Stimulated activated CD8-positive, alpha-beta memory T cell treated with anti-CD3 and anti-CD28 coated beads, Interleukin-2, amount 100 ng/mL, for 1 hour (primary cell): ENCODE measurements around the gene NTN1.
A peak's percentile ranks its signal among the peaks of the same experiment; 100 is the strongest.
"Not testable (repeated sequence)": the region's sequence is repeated elsewhere in the genome, so short reads cannot be mapped to it uniquely, and the experiment has no call there.

Experiments used
- DNase-seq, 2 donors: peaks; one replicate each; pipeline ENCODE4 v3.0.0-alpha.2; 2020; ENCODE audit warnings: low read depth in 2 of 2

The NTN1 gene

DNA sequence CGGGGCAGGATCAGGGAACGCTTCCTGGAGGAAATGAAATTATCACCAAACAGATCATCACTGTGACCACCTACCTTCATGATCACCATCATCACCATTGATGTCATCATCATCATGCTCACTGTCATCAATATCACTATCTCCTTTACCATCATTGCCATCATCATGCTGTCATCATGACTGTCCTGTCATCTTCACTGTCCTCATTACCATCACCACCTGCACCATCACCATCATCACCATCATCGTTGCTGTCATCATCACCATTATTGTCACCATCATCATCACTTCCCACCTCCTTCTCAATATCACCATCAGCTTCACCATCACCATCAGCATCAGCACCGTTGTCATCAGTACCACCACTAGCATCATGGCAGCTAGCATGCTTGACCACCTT lies 65.3 kb downstream of the NTN1 start:
- DNase-seq: no peak

GRCh38 chr17:9087921-9088320 lies 66.6 kb downstream of the NTN1 start:
- no peak for DNase-seq

DNA sequence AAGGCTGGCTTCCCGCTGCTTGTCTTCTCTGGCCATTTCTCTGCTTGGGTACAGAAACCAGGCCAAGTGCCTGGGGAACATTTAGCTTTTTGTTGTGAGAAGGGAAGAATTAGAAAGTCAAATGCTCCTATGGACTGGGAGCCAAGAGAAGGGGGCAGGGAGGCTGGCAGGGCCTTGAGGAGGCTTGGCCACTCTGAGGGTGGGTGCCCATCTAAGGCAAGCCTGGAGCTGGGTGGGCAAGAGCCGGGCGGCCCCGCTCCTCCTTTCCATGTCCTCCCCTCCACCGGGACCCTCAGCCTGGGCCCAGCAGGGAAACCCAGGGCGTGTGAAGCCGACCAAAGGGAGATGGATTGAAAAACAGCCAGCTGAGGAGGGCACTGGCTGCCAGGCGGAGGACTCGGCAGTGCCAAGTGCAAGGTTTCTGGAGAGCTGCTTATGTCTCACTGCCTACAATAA lies 69.4 kb downstream of the NTN1 start:
- no peak for DNase-seq

DNA sequence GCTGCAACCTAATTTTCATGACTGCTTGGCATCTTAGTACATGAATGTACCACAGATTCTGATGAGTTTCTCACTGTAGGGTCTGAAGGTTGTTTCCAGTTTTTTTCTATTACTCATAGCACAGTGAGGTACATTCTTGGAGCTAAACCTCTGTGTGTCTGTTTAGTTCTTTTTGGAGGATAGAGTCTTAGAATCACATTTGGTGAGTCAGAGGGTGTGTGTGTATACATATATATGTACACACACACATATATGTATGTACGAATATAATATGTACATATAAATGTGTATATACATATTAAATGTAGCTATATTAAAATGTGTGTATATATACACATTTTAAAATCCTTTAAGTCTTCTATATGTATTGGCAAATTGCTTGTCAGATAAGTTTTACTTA lies 72.9 kb downstream of the NTN1 start:
- DNase-seq: no peak

DNA sequence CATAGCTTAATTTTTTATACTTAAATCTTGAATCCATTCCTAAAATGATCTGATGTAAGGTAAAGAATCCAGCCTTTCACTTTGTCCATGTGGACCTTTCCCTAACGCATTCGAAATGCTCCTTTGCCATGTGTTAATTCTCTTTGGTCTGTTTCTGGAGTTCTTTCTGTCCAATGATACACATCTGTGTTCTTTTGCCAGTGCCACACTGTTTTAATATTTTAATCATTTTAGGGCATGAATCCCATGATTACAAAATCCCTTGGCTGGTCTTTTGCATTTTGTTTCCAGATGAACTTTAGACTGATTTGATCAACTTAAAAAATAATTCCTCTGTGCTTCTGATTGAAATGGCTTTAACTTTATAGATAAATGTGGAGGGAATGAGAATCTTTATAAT lies 74.1 kb downstream of the NTN1 start:
- DNase-seq: no peak

DNA sequence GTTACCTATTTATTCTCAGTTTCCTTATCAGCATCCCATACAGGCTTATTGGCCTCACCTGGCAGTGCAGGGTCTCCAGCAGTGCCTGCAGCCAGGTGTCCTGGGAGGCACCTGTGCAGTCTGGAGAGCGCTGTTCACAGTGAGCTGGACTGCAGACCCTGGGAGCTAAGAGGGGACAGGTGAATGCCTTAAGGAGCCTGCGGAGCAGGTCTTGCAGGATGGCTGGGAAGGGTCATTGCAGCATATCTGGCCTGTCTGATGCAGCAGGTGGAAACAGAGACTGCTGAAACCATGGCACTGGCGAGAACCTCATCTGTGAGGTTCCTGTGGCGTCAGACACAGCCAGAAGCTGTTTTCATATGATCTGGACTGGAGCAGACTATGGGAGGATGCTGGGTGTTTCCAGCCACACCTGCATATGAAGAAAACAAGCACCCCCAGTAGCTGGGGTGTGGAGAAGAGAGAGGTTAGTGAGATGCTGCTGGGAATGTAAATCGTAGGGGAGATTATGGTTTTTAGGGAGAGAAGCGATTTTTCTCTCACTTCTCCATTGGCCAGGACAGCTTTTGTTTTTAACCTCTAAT lies 77.0 kb downstream of the NTN1 start:
- DNase-seq: no peak

DNA sequence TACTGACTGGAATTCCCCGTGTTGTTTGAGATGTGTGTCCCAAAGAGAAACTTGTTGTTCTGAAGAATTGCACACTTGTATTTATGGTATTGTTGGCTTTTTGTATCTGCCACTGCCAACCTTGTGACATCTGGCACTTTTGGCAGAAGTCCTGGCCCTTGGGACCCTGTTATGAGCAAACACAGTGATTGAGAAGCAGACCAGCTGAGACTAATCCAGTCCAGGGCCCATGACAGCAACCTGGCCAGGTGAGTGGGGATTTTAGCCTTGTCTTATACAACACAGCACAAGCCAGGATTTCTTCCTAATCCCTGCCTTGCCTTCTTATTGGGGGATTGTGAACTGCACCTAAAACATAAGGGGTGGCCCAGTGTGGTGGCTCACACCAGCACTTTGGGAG lies 80.0 kb downstream of the NTN1 start:
- DNase-seq: no peak

DNA sequence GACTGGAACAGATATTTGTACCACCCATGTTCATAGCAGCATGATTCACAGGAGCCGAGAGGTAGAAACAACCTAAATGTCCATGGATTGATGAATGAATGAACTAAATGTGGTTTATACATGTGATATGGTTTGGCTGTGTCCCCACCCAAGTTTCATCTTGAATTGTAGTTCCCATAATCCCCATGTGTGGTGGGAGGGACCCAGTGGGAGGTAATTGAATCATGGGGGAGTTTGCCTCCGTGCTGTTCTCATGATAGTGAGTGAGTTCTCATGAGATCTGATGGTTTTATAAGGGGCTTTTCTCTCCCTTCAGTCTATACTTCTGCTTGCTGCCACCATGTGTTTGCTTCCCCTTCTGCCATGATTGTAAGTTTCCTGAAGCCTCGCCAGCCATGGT lies 81.9 kb downstream of the NTN1 start:
- DNase-seq: not testable (repeated sequence)

DNA sequence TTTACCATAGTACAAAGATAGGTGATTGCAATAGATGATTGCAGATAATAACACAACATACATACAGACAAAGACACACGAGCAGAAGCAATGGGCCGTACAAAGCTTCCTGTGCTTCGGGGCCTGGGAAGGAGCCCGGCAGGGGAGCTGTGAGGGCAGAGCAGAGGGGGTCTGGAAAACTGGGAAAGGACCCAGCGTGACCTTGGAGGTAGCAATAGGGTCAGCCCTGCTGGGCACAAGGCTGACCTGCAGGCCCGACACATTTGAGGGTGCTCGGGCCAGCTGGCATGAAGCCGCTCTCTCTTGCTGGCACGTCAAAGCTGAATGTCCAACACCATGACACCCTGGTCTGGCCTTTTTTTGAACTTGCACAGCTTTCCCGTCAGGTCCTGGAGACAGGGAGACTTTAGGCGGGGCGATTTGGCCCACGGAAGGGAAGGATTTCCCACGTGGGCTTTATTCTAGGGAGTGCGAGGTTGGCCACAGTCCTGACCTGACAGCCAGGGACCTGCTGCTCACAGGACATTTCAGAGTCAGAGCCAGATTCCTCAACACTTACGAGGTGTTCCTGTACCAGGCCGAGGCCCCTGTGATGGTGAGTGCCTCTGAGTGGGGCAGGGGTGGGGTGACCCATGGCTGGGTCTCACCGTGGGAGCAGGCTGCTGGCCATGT lies 83.2 kb downstream of the NTN1 start:
- DNase-seq: no peak

DNA sequence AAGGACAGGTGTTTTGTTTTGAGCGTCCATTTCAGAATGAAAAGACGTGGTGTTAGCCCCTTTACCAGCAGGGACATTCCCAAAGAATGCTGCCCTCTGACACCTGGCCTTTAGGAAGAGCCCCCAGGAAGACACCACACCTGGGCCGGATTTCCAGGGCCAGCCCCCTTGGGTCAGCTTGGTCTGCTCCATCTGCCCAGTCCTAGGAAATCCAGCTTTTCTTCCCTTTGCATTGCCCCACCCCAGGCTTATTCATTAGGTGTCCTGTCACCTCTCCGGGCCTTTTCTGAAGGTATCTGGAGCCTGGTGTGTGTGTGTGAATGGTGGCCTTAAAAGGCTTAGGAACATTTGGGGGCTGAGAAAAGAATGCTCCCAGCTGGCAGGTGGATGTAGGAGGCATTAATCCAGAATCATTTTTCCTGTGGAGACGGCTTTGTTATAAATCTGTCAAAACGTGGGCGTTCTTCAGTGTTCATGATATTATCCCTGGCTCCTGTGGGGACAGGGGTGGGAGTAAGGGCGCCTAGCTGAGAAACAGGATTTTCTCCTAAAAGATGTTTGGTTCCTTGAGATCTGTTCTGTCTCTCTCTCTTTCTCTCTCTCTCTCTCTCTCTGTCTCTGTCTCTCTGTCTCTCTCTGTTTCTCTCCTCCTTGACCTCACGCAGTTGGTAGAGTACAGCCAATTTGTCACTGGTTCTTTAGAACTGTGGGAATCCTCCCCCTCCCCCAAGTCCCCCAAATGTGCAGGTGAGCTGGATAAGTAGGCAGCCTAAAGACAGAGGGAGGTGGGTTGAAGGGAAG lies 84.0 kb downstream of the NTN1 start:
- no peak for DNase-seq

GRCh38 chr17:9106278-9106677 lies 85.0 kb downstream of the NTN1 start:
- DNase-seq: not testable (repeated sequence)

DNA sequence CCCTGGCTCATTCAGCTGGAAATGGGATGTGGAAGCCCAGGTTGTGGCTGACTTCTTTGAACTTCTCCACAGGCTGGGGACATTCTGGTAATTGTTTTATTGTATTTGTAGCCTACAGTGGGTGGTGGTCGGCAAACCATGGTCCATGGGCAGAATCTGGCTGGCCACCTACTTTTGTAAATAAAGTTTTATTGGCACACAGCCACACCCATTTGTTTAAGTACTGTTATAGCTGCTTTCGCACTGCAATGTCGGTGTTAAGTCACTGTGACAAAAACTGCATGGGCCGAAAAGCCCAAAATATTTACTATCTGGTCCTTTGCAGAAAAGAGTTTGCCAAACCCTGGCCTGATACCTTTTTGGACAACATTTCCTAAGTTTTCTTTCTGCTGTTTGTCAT lies 86.2 kb downstream of the NTN1 start:
- no peak for DNase-seq

DNA sequence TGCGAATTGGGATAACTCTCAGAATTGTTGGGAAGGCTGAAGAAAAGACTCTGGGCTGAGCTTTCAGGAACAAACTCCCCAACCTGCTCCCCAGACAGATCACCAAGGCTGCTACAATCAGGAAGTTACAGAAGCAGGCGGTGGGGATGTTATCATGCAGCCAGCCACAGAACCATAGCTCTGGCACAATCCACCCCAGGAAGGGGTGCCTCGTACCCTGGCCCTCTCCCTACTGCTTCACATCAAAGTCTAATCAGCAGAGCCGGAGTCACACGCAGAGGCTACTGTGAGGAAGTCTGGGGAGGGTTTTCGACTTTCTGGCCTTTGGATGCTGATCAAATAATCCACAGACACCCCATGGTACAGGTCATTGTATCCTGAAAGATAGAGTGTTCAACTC lies 86.8 kb downstream of the NTN1 start:
- no peak for DNase-seq

GRCh38 chr17:9109933-9110332 lies 88.6 kb downstream of the NTN1 start:
- no peak for DNase-seq

DNA sequence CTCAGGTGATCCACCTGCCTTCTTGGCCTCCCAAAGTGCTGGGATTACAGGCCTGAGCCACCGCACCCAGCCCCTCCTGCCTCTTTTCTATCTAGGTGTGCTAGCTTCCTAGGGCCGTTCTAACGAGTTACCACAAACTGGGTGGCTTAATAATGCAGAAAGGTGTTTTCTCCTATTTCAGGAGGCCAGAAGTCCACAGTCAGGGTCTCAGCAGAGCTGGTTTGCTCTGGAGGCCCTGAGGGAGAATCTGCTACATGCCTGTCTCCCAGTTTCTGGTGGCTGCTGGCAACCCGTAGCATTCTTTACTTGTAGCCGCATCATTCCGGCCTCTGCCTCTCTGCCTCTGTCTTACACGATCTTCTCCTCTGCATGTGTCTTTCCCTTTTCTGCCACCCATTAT lies 89.2 kb downstream of the NTN1 start:
- no peak for DNase-seq

GRCh38 chr17:9115214-9116191 lies 94.2 kb downstream of the NTN1 start:
- DNase-seq: peak; percentile 25 to 31

DNA sequence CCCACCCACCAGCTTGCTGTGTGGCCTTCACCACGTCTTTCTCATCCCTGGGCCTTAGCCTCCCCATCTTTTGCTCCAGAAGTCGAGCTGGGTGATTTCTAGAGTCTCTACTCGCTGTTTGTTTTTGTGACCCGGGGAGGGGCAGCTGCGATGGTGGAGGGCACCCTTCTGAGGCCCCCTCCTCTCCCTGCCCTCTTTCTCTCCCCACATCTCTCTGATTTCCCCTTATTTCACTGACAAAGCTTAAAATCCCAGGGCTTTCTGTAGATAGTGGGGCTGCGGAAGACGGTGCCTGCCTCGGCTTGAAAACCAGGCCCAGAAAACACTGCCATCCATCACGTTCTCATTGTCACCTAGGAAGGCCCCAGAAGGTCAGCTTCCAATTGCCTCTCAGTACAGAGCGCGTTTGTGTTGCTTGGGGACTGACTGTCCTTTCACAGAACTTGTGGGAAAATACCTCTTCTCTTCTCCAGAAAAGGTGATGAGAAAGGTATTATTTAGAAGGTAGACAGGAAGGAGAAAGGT lies 95.1 kb downstream of the NTN1 start:
- DNase-seq: no peak

GRCh38 chr17:9116861-9117568 lies 95.7 kb downstream of the NTN1 start:
- no peak for DNase-seq

DNA sequence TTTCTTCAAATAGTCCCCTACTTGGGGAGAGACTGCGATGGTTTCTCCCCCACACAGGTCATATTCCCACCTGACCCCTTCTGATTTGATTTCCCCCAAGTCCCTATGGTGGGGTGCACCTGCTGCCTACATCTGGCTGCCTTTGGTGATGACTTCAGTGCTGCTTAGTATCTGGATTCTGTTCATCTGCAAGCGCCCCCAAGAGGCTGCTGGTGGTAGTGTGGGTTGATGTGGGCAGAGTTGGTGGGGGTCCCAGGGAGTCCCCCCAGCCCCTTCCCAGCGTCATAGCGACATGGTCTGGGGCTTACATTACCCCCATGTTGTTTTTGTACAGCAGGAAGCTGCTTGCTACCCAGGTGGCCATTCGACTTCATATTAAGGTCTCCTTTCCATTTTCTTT lies 99.2 kb downstream of the NTN1 start:
- no peak for DNase-seq

GRCh38 chr17:9121186-9121820 lies 100.0 kb downstream of the NTN1 start:
- DNase-seq: no peak
